Adrenal gland (tissue), 5 donors: ENCODE data around the gene PTPRN2.

Experiments used
- POLR2A ChIP-seq, 2 donors: fragments of 450-650 bp; IDR thresholded peaks; one replicate each; pipeline ENCODE4 v1.6.1; 2017; ENCODE audit warnings: antibody characterized with exemption in 2 of 2, mild to moderate bottlenecking in 2 of 2, moderate library complexity in 1 of 2
- TF ChIP-seq, protein P1 (sequence below), 6 experiments: fragments of 450-650 bp in 4 of 6; fragments of 200-600 bp in 2 of 6; sonication (generic) in 1 of 6; IDR thresholded peaks; 1 replicate in 5 of 6; 2 replicates in 1 of 6; pipeline versions ENCODE4 v1.5.1 to v1.8.0; 2016 to 2021; ENCODE audit warnings: antibody characterized with exemption in 6 of 6, mild to moderate bottlenecking in 2 of 6, moderate library complexity in 1 of 6
- donor health status: DM: no; HTN: no; CAD: no.

DNA sequence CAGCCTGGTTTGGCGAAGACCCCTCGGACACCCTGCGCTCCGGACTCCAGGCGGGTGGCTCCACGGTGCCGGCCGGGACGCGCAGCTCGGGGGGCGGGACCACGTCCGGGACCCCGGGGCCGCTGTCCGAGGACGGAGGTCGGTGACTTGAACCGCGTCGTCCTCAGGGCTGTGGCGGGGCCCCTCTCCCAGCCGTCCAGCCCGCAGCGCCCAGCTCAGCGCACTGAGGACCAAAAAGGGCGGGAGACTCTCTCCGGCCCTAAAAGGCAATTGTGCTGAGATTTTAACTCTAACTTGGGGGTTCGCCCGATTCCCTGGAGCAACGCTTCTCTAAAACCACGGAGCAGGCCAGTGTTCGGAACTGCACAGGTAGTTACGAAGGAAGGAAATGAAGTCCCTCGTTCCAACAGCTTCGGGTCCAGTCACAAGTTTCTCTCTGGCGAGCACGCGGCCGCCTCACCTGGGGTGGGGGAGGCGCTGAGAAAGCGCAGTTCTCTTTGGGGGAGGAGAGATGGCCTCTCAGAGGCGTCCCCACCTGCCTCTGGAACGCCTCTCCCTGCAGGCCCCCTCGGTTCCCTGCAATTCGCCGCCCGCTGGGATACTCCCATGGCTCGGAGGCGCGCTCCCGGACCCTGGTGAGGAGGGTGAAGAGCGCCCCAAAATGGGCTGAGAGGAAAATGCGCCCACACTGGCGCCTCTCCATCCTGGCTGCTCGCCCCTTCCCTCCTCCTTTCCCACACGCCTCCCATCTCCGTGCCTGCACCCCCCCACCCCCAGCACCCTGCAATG, 898.2 kb downstream of the PTPRN2 start:
- TF ChIP-seq, protein P1, sequence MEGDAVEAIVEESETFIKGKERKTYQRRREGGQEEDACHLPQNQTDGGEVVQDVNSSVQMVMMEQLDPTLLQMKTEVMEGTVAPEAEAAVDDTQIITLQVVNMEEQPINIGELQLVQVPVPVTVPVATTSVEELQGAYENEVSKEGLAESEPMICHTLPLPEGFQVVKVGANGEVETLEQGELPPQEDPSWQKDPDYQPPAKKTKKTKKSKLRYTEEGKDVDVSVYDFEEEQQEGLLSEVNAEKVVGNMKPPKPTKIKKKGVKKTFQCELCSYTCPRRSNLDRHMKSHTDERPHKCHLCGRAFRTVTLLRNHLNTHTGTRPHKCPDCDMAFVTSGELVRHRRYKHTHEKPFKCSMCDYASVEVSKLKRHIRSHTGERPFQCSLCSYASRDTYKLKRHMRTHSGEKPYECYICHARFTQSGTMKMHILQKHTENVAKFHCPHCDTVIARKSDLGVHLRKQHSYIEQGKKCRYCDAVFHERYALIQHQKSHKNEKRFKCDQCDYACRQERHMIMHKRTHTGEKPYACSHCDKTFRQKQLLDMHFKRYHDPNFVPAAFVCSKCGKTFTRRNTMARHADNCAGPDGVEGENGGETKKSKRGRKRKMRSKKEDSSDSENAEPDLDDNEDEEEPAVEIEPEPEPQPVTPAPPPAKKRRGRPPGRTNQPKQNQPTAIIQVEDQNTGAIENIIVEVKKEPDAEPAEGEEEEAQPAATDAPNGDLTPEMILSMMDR (IDR thresholded peaks at IDR 0.05) = no peak
- no peak for TF ChIP-seq POLR2A (IDR thresholded peaks at IDR 0.05)
